ENCODE results near the gene ADAP2. TPM values are rescaled to one million over a fixed set of nuclear protein-coding genes. Genes with fewer than 3 reads are reported as not detected.
"Not testable (repeated sequence)": the region's sequence is repeated elsewhere in the genome, so short reads cannot be mapped to it uniquely, and the experiment has no call there.

The ADAP2 gene
- total RNA-seq, 4 donors from 2014 or later: 17.0 to 64.2 (median 30.8) TPM

DNA sequence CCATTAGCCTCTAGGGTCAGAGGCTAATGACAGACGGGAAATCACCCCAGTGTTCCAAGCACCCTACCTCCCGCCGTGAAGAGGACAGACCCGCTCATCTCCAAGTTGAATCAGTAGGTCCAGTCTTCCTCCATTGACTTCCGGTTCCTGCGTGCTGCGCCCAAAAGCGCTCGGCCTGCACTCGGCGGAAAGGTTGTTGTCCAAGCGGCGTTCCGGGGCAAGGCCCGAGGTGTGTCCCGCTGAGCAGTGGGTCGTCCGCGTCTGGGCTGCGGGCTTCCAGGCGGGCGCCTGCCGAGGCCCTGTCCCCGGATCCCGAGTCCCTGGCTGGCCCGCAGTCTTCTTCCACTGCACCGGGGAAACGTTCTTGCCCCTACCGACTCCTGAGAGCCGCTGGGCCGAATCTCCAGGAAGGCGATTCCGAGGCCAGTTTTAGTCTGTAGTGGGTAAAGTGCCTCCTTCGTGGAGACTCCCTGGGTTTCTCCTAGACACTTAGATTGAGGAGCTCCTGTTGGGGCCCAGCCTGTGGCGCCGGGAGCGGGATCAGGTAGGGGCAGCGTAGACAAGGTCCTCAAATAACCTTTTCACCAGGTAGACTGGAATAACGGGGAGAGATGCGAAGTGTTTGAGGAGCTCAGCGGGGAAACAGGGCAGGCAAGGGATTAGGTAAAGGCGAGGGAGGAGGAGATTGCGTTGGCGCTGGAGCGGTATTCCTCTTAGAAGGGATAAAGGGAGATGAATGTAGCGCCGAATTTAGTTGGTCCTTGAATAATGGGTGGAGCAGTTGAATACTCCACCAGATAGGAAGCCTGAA is 15.4 kb upstream of the ADAP2 start, which contains the start of gene TEFM:
TSS of gene TEFM (minus strand) at position 138 of the 811 bp plus-strand sequence. CDS start at position 98, 40 bp downstream.
- whole genome bisulfite sequencing, 2 donors: 0 to 1% methylated on average over 19 to 44 of the region's 47 CpGs

DNA sequence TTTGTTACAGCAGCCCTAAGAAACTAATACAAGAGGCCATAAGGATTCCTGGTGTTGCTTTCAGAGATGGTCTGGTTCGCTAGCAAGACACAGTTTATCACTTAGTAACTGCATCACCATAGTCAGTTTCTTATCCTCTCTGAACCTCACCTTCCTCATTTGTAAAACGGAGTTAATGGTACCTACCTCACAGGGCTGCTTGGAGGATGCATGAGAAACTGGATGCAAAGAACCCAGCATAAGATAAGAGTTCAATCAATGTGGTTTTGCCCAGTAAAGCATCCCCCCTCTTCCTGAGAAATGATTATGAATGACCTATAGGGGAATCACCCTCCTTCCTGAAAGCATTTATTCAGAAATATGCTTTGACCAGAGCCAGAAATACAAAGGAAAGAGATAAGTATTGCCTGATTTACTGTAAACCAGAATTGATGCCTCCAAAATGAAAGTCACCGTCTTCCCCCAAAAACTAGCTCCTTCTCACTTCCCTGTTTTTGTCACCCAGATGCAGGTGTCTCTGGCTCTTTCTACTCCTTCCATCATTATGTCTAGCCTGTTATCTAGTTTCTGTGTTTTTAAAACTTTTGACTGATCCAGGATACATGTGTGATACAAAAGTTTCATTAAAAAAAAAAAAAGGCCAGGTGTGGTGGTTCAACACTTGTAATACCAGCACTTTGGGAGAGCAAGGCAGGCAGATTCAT is 12.9 kb upstream of the ADAP2 start:
- no peaks in the 10 kb centered on the region for H3K9me3 ChIP-seq
- peaks cover 0 to 34% (median 15%) of the 10 kb centered on the region in 4 donors for H3K4me1 ChIP-seq
- no peak for DNase-seq (ENCODE audit: low spot score in 2 of 2)
- no peak for TF ChIP-seq CTCF (IDR thresholded peaks at IDR 0.05)
- no peak for TF ChIP-seq EP300 (IDR thresholded peaks at IDR 0.05)
- no peak for TF ChIP-seq POLR2A (IDR thresholded peaks at IDR 0.05)
- H3K27ac ChIP-seq: no peak overlapping the region
- 80 to 85% methylated on average over 3 of the region's 3 CpGs for WGBS, 2 donors
- H3K27me3 ChIP-seq: no peaks in the 10 kb centered on the region
- H3K4me3 ChIP-seq: no peak overlapping the region
- H3K36me3 ChIP-seq: peaks cover 0 to 7% (median 0%) of the 10 kb centered on the region in 3 donors

More for the DNA sequence above, 15.4 kb upstream of the ADAP2 start, which contains the start of gene TEFM:
- peak within 1 kb of the TSS; percentile 66 to 90 (median 71) for H3K4me3 ChIP-seq
- no peaks in the 10 kb centered on the region for H3K9me3 ChIP-seq
- no peaks in the 10 kb centered on the region for H3K27me3 ChIP-seq
- peak; percentile 68 to 82 for DNase-seq (ENCODE audit: low spot score in 2 of 2)
- H3K36me3 ChIP-seq: peaks cover 0 to 29% (median 0%) of the 10 kb centered on the region in 3 donors
- H3K27ac ChIP-seq: peak within 1 kb of the TSS; percentile 63 to 90 (median 86)
- TF ChIP-seq CTCF (IDR thresholded peaks at IDR 0.05): peak in 1 of 5 experiments; percentile 27
- peak; percentile 52 to 87 for TF ChIP-seq EP300 (IDR thresholded peaks at IDR 0.05)
- no peak for TF ChIP-seq POLR2A (IDR thresholded peaks at IDR 0.05)
- peaks cover 0 to 35% (median 15%) of the 10 kb centered on the region in 4 donors for H3K4me1 ChIP-seq

DNA sequence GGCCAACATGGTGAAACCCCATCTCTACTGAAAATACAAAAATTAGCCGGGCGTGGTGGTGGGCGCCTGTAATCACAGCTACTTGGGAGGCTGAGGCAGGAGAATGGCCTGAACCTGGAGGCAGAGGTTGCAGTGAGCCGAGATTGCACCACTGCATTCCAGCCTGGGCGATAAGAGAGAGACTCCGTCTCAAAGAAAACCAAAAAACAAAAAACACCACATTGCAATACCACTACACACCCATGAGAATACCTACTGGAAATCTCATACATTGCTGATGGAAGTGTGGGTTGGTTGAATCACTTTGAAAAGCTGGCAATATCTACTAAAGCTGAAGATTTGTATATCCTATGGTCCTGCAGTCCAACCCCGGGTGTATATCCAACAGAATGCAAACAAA is 11.6 kb upstream of the ADAP2 start:
- WGBS, 2 donors: 94 to 95% methylated on average over 7 of the region's 7 CpGs
- H3K4me3 ChIP-seq; H3K27ac ChIP-seq; H3K9me3 ChIP-seq; H3K27me3 ChIP-seq; H3K36me3 ChIP-seq; DNase-seq (ENCODE audit: low spot score in 2 of 2): not testable (repeated sequence)
- peaks cover 0 to 21% (median 10%) of the 10 kb centered on the region in 4 donors for H3K4me1 ChIP-seq

- Histone ChIP-seq H3K4me3 (no peak overlapping the region), H3K9me3 (no peaks in the 10 kb centered on the region), H3K27ac (no peak overlapping the region), H3K4me1 (no peaks in the 10 kb centered on the region), H3K36me3 (peaks cover 0 to 4% (median 0%) of the 10 kb centered on the region in 3 donors), H3K27me3 (no peaks in the 10 kb centered on the region)
- no peak for TF ChIP-seq EP300 (IDR thresholded peaks at IDR 0.05)
- TF ChIP-seq CTCF (IDR thresholded peaks at IDR 0.05): no peak
- TF ChIP-seq POLR2A (IDR thresholded peaks at IDR 0.05): no peak
- no peak for DNase-seq (ENCODE audit: low spot score in 2 of 2)
Observed at GRCh38 chr17:30913955-30914354, 7.8 kb upstream of the ADAP2 start.

DNA sequence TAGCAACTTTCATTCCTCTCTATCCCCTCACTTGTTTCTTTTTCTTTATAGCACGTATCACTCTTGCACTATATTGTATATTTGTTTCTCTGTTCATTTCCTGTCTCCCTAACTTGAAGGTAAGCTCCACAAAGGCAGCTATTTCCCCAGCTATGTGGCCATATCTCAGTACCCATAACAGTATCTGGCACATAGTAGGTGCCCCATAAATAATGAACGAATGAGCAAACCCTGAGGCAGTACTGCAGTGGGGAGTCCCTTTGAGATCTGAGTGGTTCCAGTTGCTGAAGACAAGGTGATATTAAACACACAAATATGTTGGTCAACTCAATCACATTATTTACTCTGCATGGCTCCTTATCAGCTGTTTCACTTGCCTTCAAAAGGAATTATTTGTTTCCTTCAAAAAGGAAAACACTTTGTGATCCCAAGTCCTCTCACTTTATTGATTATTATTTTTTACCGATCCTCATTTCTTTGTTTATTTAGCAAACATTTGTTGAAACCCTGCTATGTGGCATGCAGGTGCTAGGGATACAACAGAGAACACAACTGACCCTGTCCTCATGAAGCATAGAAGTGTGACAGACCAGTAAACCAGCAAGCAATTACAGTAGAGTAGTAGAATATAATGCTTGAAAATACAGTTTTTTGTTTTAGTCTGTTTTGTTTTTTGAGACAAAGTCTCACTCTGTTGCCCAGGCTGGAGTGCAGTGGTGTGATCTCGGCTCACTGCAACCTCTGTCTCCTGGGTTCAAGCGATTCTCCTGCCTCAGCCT is 5.7 kb upstream of the ADAP2 start:
- Histone ChIP-seq H3K27me3 (peaks cover 0 to under 1% of the 10 kb centered on the region in 2 donors), H3K4me1 (no peaks in the 10 kb centered on the region), H3K36me3 (no peaks in the 10 kb centered on the region), H3K27ac (no peak overlapping the region), H3K4me3 (no peak overlapping the region), H3K9me3 (no peaks in the 10 kb centered on the region)
- DNase-seq (ENCODE audit: low spot score in 2 of 2): no peak
- TF ChIP-seq CTCF (IDR thresholded peaks at IDR 0.05): no peak
- TF ChIP-seq POLR2A (IDR thresholded peaks at IDR 0.05): no peak
- TF ChIP-seq EP300 (IDR thresholded peaks at IDR 0.05): no peak
- 76 to 80% methylated on average over 5 of the region's 5 CpGs for WGBS, 2 donors
